Neural progenitor cell (in vitro differentiated cells): ENCODE data around the gene CTXND1. TPM values are rescaled to one million over a fixed set of nuclear protein-coding genes. Genes with fewer than 3 reads are reported as not detected.

Experiments
- DNase-seq: peaks from one replicate; pipeline ENCODE4 v3.0.0-alpha.2; 2016; ENCODE audit warnings: low spot score
- H2AFZ ChIP-seq: fragments of 200-600 bp; sonication (generic); replicated peaks from 2 replicates; pipeline ENCODE4 v1.6.1; 2016; ENCODE audit warnings: antibody characterized with exemption
- H3F3A ChIP-seq: fragments of 200-600 bp; sonication (generic); 2 replicates; pipeline ENCODE4 v1.6.1; 2016; ENCODE audit warnings: antibody characterized with exemption, low read depth
- H3K27ac ChIP-seq: fragments of 200-600 bp; sonication (generic); 2 replicates; pipeline ENCODE4 v1.5.1; 2016; ENCODE audit warnings: mild to moderate bottlenecking
- H3K27me3 ChIP-seq: fragments of 200-600 bp; sonication (generic); 2 replicates; pipeline ENCODE4 v1.6.1; 2016; ENCODE audit warnings: mild to moderate bottlenecking, moderate library complexity
- H3K36me3 ChIP-seq: fragments of 200-600 bp; sonication (generic); 2 replicates; pipeline ENCODE4 v1.5.1; 2016
- H3K4me1 ChIP-seq: fragments of 200-600 bp; sonication (generic); 2 replicates; pipeline ENCODE4 v1.6.1; 2016; ENCODE audit warnings: mixed run types
- H3K4me2 ChIP-seq: fragments of 200-600 bp; sonication (generic); 2 replicates; pipeline ENCODE4 v1.6.1; 2016
- H3K4me3 ChIP-seq: fragments of 200-600 bp; sonication (generic); 2 replicates; pipeline ENCODE4 v1.5.1; 2016
- H3K79me2 ChIP-seq: fragments of 200-600 bp; sonication (generic); 2 replicates; pipeline ENCODE4 v1.6.1; 2016; ENCODE audit warnings: low read depth
- H3K9ac ChIP-seq: fragments of 200-600 bp; sonication (generic); 2 replicates; pipeline ENCODE4 v1.6.1; 2016
- H3K9me3 ChIP-seq: fragments of 200-600 bp; sonication (generic); 2 replicates; pipeline ENCODE4 v1.5.1; 2016; ENCODE audit warnings: low read depth
- H4K20me1 ChIP-seq: fragments of 200-600 bp; sonication (generic); 2 replicates; pipeline ENCODE4 v1.6.1; 2016; ENCODE audit warnings: low read depth
- H3K27ac Mint-ChIP-seq: 3 replicates; pipeline ENCODE4 v1.8.0; 2021; ENCODE audit warnings: mixed read lengths
- H3K27me3 Mint-ChIP-seq: 2 replicates; pipeline ENCODE4 v1.8.0; 2022; ENCODE audit warnings: low read depth, mild to moderate bottlenecking, inconsistent platforms, moderate library complexity, mixed read lengths; ENCODE audit not compliant: insufficient read depth
- H3K36me3 Mint-ChIP-seq: 3 replicates; pipeline ENCODE4 v1.8.0; 2021; ENCODE audit warnings: mixed read lengths
- H3K4me1 Mint-ChIP-seq: 3 replicates; pipeline ENCODE4 v1.8.0; 2021; ENCODE audit warnings: mixed read lengths
- H3K4me3 Mint-ChIP-seq: 3 replicates; pipeline ENCODE4 v1.8.0; 2021; ENCODE audit warnings: mild to moderate bottlenecking, moderate library complexity, mixed read lengths
- H3K9me3 Mint-ChIP-seq: 3 replicates; pipeline ENCODE4 v1.8.0; 2020; ENCODE audit warnings: mixed read lengths
- CTCF ChIP-seq: fragments of 200-600 bp; sonication (generic); IDR thresholded peaks from 2 replicates; pipeline ENCODE4 v1.5.1; 2017; ENCODE audit warnings: antibody characterized with exemption, mild to moderate bottlenecking
- EZH2 ChIP-seq: fragments of 200-600 bp; sonication (generic); IDR thresholded peaks from 2 replicates; pipeline ENCODE4 v1.6.1; 2017; ENCODE audit warnings: antibody characterized with exemption, mild to moderate bottlenecking, moderate library complexity
- EZH2phosphoT487 ChIP-seq: fragments of 200-600 bp; sonication (generic); IDR thresholded peaks from 2 replicates; pipeline ENCODE4 v1.6.1; 2017; ENCODE audit warnings: antibody characterized with exemption
- total RNA-seq: library from RNA; depleted of rRNA; stranded (reverse); fragments of >200 nt; gene quantifications from 2 replicates; pipeline ENCODE4 v1.2.3, GENCODE V29; 2015; ENCODE audit warnings: low replicate concordance

The CTXND1 gene
- total RNA-seq, 1 donor from 2014 or later: not detected

DNA sequence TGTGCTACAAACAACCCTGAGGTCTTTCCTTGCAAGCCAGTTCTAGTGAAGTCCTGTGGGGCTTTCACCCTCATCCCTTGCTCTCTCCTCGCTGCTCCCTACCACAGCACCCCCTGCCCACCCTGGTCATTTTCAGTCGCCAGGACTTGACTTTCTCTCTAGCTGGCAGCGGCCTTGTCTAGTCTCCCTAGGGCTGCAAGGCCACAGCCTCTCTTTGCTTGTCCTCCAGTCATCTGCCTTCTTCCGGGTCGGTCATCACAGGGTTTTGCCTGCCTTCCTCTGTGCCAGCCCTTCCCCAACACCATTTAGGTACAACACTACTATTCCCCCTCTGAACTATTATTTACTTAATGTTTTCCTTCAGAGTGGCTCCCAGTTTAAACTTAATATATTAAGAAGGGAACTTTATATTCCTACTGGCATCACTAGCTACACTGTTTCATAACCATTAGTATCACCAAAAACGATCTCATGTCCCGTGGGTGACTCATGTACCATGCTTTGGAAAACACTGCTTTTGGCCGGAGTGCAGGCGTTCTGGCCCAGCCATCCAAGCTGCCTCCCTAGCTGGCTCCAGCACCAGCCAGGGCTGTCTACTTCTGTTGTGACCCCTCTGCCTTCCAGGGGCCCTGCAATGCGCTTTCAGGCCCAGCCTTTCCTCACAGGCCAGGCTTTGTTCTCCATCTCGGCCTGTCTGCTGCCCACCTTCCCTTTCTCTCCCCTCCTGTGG, 77.8 kb downstream of the CTXND1 start:
- Mint-ChIP-seq H3K27ac (no peak overlapping the region), H3K4me1 (peaks cover 6% of the 10 kb centered on the region), H3K27me3 (peaks cover 11% of the 10 kb centered on the region), H3K4me3 (no peak overlapping the region), H3K36me3 (peaks cover 7% of the 10 kb centered on the region), H3K9me3 (no peaks in the 10 kb centered on the region)
- Histone ChIP-seq H3K4me1 (no peaks in the 10 kb centered on the region), H3K9me3 (no peaks in the 10 kb centered on the region), H3K4me3 (no peak overlapping the region), H2AFZ (no peak overlapping the region), H3K79me2 (no peaks in the 10 kb centered on the region), H3K36me3 (no peaks in the 10 kb centered on the region), H3F3A (no peaks in the 10 kb centered on the region), H3K9ac (no peak overlapping the region), H3K27me3 (no peaks in the 10 kb centered on the region), H4K20me1 (no peaks in the 10 kb centered on the region), H3K27ac (no peak overlapping the region), H3K4me2 (no peak overlapping the region)
- TF ChIP-seq CTCF (no peak), EZH2phosphoT487 (no peak), EZH2 (no peak)
- no peak for DNase-seq

- Mint-ChIP-seq H3K27me3 (peaks cover 11% of the 10 kb centered on the region), H3K4me1 (peaks cover 6% of the 10 kb centered on the region), H3K36me3 (peaks cover 7% of the 10 kb centered on the region), H3K4me3 (no peak overlapping the region), H3K27ac (no peak overlapping the region), H3K9me3 (no peaks in the 10 kb centered on the region)
- Histone ChIP-seq H3K79me2 (no peaks in the 10 kb centered on the region), H3K27ac (no peak overlapping the region), H3F3A (no peaks in the 10 kb centered on the region), H4K20me1 (no peaks in the 10 kb centered on the region), H3K4me3 (no peak overlapping the region), H3K4me2 (no peak overlapping the region), H3K9me3 (no peaks in the 10 kb centered on the region), H2AFZ (no peak overlapping the region), H3K36me3 (no peaks in the 10 kb centered on the region), H3K27me3 (no peaks in the 10 kb centered on the region), H3K9ac (no peak overlapping the region), H3K4me1 (no peaks in the 10 kb centered on the region)
- TF ChIP-seq CTCF (peak; percentile 75), EZH2phosphoT487 (no peak)
- peak; percentile 81 for DNase-seq
Observed at GRCh38 chr15:80173022-80173759, 78.8 kb downstream of the CTXND1 start.

DNA sequence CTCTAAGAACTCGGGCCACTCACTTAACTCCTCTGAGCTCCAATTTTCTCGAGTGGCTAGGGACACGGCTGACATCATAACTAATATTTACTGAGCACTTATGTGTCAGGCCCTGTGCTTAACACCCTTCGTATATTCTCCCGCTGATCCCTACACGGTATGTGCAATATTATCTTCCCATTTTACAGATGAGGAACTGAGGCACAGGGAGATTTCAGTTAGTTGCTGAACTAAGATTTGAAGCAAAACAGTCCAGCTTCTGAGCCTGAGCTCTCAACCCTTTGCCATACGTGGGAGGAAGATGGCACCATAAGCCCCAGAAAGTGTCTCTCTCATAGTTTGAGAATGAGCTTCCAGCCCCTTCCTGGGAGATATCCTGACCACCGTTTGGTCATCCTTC, 79.6 kb downstream of the CTXND1 start:
- TF ChIP-seq EZH2: no peak
- no peak for TF ChIP-seq CTCF
- no peak for TF ChIP-seq EZH2phosphoT487
- Histone ChIP-seq H3K4me3 (no peak overlapping the region), H4K20me1 (no peaks in the 10 kb centered on the region), H3F3A (no peaks in the 10 kb centered on the region), H3K79me2 (no peaks in the 10 kb centered on the region), H3K27ac (no peak overlapping the region), H3K9me3 (no peaks in the 10 kb centered on the region), H3K9ac (no peak overlapping the region), H3K4me1 (no peaks in the 10 kb centered on the region), H2AFZ (no peak overlapping the region), H3K27me3 (no peaks in the 10 kb centered on the region), H3K36me3 (no peaks in the 10 kb centered on the region), H3K4me2 (no peak overlapping the region)
- H3K27me3 Mint-ChIP-seq: peaks cover 11% of the 10 kb centered on the region
- no peaks in the 10 kb centered on the region for H3K9me3 Mint-ChIP-seq
- no peak overlapping the region for H3K4me3 Mint-ChIP-seq
- peaks cover 7% of the 10 kb centered on the region for H3K36me3 Mint-ChIP-seq
- H3K27ac Mint-ChIP-seq: no peak overlapping the region
- peaks cover 6% of the 10 kb centered on the region for H3K4me1 Mint-ChIP-seq
- no peak for DNase-seq
